GM13976 (cell line): Measurements from ENCODE around the gene TMEM218.

Source experiments
- DNase-seq: peaks from one replicate; pipeline ENCODE4 v3.0.0; 2012; ENCODE audit warnings: low spot score
- CTCF ChIP-seq: IDR thresholded peaks from 2 replicates; pipeline ENCODE4 v1.5.1; 2012; ENCODE audit warnings: borderline replicate concordance, mild to moderate bottlenecking; ENCODE audit not compliant: insufficient read depth; ENCODE audit errors: extremely low read depth, missing control alignments, control extremely low read depth
- in situ Hi-C: fragments of 300-500 bp; cut with MboI; formaldehyde crosslinking; loops from one replicate; pipeline ENCODE4 v1.12.0; 2022; ENCODE audit warnings: low sequenced_read_pairs, mixed read lengths, inconsistent platforms; ENCODE audit not compliant: unreplicated experiment

The TMEM218 gene

GRCh38 chr11:125088576-125089455, 22.6 kb downstream of the TMEM218 start:
- in situ Hi-C loops = no loop called here
- TF ChIP-seq CTCF = no peak
- DNase-seq = peak; percentile 26

- no peak for TF ChIP-seq CTCF
- in situ Hi-C loops = no loop called here
- DNase-seq = no peak
These were observed 23.3 kb downstream of the TMEM218 start for GRCh38 chr11:125088123-125088522.

GRCh38 chr11:125086633-125087296, 24.7 kb downstream of the TMEM218 start:
- TF ChIP-seq CTCF = no peak

GRCh38 chr11:125085301-125086081, 25.9 kb downstream of the TMEM218 start:
- peak; percentile 31 for DNase-seq
- no peak for TF ChIP-seq CTCF
- in situ Hi-C loops = no loop called here

More at GRCh38 chr11:125086633-125087296, 24.7 kb downstream of the TMEM218 start:
- in situ Hi-C loops = no loop called here
- peak; percentile 22 for DNase-seq

- peak; percentile 27 for DNase-seq
- in situ Hi-C loops = no loop called here
- no peak for TF ChIP-seq CTCF
These were observed 26.6 kb downstream of the TMEM218 start for GRCh38 chr11:125084761-125085231.

- peak; percentile 18 for DNase-seq
- in situ Hi-C loops = no loop called here
- TF ChIP-seq CTCF = no peak
These were observed 27.4 kb downstream of the TMEM218 start for GRCh38 chr11:125084057-125084416.
